Epithelial cell of esophagus (primary cell): ENCODE measurements around the gene PLAC1.
A peak's percentile ranks its signal among the peaks of the same experiment; 100 is the strongest.

Experiments
- DNase-seq: peaks from one replicate; pipeline ENCODE4 v3.0.0; 2010; ENCODE audit warnings: low read depth
- H3K4me3 ChIP-seq: 2 replicates; pipeline ENCODE4 v1.5.1; 2011; ENCODE audit warnings: mild to moderate bottlenecking, low read length, control low read depth
- TF ChIP-seq, protein P1 (sequence below): IDR thresholded peaks from 2 replicates; pipeline ENCODE4 v1.5.1; 2011; ENCODE audit warnings: low read depth, mild to moderate bottlenecking, low read length, control low read depth, inconsistent platforms; ENCODE audit not compliant: insufficient read depth; ENCODE audit errors: missing control alignments

The PLAC1 gene

GRCh38 chrX:134543288-134543687 lies 115.0 kb downstream of the PLAC1 start:
- no peak for DNase-seq
- no peak overlapping the region for H3K4me3 ChIP-seq
- TF ChIP-seq, protein P1, sequence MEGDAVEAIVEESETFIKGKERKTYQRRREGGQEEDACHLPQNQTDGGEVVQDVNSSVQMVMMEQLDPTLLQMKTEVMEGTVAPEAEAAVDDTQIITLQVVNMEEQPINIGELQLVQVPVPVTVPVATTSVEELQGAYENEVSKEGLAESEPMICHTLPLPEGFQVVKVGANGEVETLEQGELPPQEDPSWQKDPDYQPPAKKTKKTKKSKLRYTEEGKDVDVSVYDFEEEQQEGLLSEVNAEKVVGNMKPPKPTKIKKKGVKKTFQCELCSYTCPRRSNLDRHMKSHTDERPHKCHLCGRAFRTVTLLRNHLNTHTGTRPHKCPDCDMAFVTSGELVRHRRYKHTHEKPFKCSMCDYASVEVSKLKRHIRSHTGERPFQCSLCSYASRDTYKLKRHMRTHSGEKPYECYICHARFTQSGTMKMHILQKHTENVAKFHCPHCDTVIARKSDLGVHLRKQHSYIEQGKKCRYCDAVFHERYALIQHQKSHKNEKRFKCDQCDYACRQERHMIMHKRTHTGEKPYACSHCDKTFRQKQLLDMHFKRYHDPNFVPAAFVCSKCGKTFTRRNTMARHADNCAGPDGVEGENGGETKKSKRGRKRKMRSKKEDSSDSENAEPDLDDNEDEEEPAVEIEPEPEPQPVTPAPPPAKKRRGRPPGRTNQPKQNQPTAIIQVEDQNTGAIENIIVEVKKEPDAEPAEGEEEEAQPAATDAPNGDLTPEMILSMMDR = no peak

DNA sequence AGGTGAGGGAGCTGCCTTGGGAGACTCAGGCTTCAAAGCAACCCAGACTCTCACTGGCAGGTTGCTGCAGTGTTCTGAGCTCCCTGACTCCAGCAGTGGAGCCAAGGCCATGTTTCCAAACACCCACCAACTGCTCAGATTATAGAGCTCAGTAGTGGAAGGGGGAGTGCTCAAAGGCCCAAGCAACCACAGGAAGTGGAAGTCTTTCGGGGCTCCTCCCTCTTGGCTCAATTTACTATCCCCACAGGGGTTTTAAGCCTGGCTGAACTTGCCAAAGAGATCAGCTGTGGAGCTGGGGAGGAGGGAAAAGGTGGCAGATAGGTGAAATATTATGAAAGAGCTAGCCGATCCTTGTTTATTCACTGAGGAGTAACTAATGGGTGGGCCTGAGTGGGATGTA lies 115.8 kb downstream of the PLAC1 start:
- no peak overlapping the region for H3K4me3 ChIP-seq

DNA sequence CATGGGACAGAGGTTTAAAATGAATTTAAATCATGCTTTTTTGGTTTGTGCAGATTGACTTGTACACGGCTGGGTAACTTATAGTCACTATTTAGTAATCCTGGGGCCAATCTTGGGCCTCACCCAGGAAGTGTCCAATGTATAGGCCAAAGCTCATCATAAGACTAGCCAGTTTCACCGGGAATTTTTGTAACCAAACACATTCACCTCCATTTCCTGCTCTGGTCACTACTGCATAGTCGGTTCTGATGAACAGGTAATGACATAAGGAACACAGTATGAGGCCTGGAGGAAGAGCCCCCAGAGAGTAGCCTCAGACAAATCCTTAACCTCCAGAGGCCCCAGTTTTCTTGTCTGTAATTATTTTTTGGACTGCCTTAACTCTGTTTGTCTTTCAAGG lies 116.4 kb downstream of the PLAC1 start:
- no peak overlapping the region for H3K4me3 ChIP-seq
- TF ChIP-seq, protein P1 = no peak
- peak; percentile 10 for DNase-seq

More for the DNA sequence above, 115.8 kb downstream of the PLAC1 start:
- peak; percentile 76 for DNase-seq
- TF ChIP-seq, protein P1 = no peak

GRCh38 chrX:134538316-134538715 lies 120.0 kb downstream of the PLAC1 start:
- TF ChIP-seq, protein P1 = no peak
- no peak for DNase-seq
- H3K4me3 ChIP-seq = no peak overlapping the region

GRCh38 chrX:134537179-134537955 lies 120.9 kb downstream of the PLAC1 start:
- TF ChIP-seq, protein P1 = no peak
- DNase-seq = no peak
- no peak overlapping the region for H3K4me3 ChIP-seq

GRCh38 chrX:134533952-134534351 lies 124.3 kb downstream of the PLAC1 start:
- TF ChIP-seq, protein P1 = no peak
- H3K4me3 ChIP-seq = no peak overlapping the region
- DNase-seq = no peak

DNA sequence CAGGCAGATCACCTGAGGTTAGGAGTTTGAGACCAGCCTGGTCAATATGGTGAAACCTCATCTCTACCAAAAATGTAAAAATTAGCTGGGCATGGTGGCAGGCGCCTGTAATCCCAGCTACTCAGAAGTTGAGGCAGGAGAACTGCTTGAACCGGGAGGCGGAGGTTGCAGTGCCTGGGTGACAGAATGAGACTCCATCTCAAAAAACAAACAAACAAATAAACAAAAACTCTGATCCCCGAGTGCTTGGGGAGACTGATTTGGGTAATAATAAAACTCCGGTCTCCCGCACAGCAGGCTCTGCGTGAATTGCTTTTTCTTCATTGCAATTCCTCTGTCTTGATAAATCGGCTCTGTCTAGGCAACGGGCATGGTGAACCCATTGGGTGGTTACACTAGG lies 124.9 kb downstream of the PLAC1 start:
- TF ChIP-seq, protein P1 = no peak

More for the DNA sequence above, 124.9 kb downstream of the PLAC1 start:
- no peak for DNase-seq
- H3K4me3 ChIP-seq = no peak overlapping the region
